K562 (cell line): ENCODE measurements around the gene NIM1K. TPM values are rescaled to one million over a fixed set of nuclear protein-coding genes. Genes with fewer than 3 reads are reported as not detected.
A peak's percentile ranks its signal among the peaks of the same experiment; 100 is the strongest.

Source experiments
- ATAC-seq: fragments of 200-7000 bp; cut with Tn5 transposase; 3 replicates; pipeline ENCODE4 v1.9.1; 2020; ENCODE audit warnings: moderate library complexity
- BruUV-seq: library from RNA; stranded (reverse); fragments of 400-500 nt; replicated peaks from 2 replicates; lab custom pipeline; 2021; lab: Mats Ljungman, UMichigan
- CTCF ChIA-PET: fragments of 300-600 bp; formaldehyde crosslinking; extraction: SDS; loops from one replicate; lab custom pipeline; 2021; ENCODE audit warnings: low intra/inter-chr PET ratio; lab: Yijun Ruan, JAX
- POLR2A ChIA-PET: fragments of 300-600, 350-650 bp; sonication (Branson Sonifier 250); formaldehyde crosslinking; extraction: SDS; loops from one replicate; lab custom pipeline; 2021; ENCODE audit warnings: antibody characterized with exemption, inconsistent platforms; lab: Yijun Ruan, JAX
- DNase-seq, 4 experiments: peaks; one replicate each; pipeline versions ENCODE4 v3.0.0 to v3.0.0-alpha.2; 2011 to 2018; ENCODE audit warnings: low spot score in 3 of 4, mixed read lengths in 3 of 4; ENCODE audit errors: extremely low read depth in 1 of 4
- FAIRE-seq: peaks from 2 replicates; lab custom pipeline; 2011; peaks lifted over from hg19 to GRCh38; lab: Jason Lieb, UNC
- H2AFZ ChIP-seq: 2 replicates; pipeline ENCODE4 v1.6.0; 2011; ENCODE audit warnings: low read depth, low read length, control low read depth, inconsistent platforms
- H3K27ac ChIP-seq: fragments of 200-600 bp; 3 replicates; pipeline ENCODE4 v1.8.0; 2011; ENCODE audit warnings: low read depth, mild to moderate bottlenecking, control low read depth, inconsistent platforms, low read length, moderate library complexity, mixed read lengths; ENCODE audit errors: extremely low read depth
- H3K27me3 ChIP-seq, 2 experiments: fragments of 300-600 bp in 1 of 2; 2 replicates in 1 of 2; 3 replicates in 1 of 2; pipeline versions ENCODE4 v1.6.0 to v1.8.0; 2011; ENCODE audit warnings: inconsistent platforms in 2 of 2, low read length in 2 of 2, mild to moderate bottlenecking in 1 of 2, mixed read lengths in 1 of 2, moderate library complexity in 1 of 2; ENCODE audit not compliant: control insufficient read depth in 2 of 2, insufficient read depth in 2 of 2
- H3K36me3 ChIP-seq: fragments of 300-600 bp; 3 replicates; pipeline ENCODE4 v1.8.0; 2011; ENCODE audit warnings: mild to moderate bottlenecking, low read length, inconsistent platforms; ENCODE audit not compliant: control insufficient read depth, insufficient read depth
- H3K4me1 ChIP-seq, 2 experiments: fragments of 200-600 bp in 1 of 2; replicated peaks in 1 of 2; 2 replicates in 1 of 2; 3 replicates in 1 of 2; pipeline versions ENCODE4 v1.5.1 to v1.8.0; 2011; ENCODE audit warnings: inconsistent platforms in 2 of 2, low read length in 2 of 2, mild to moderate bottlenecking in 1 of 2, mixed read lengths in 1 of 2, moderate library complexity in 1 of 2; ENCODE audit not compliant: control insufficient read depth in 2 of 2, insufficient read depth in 2 of 2
- H3K4me2 ChIP-seq: 2 replicates; pipeline ENCODE4 v1.6.1; 2011; ENCODE audit warnings: low read length, control low read depth, inconsistent platforms, mixed read lengths; ENCODE audit not compliant: insufficient read depth
- H3K4me3 ChIP-seq: fragments of 200-600 bp; sonication (generic), shearing (Covaris generic); 2 replicates; pipeline ENCODE4 v1.5.1; 2016; ENCODE audit warnings: control low read depth, inconsistent platforms
- H3K79me2 ChIP-seq: fragments of 200-600 bp; 3 replicates; pipeline ENCODE4 v1.8.0; 2011; ENCODE audit warnings: low read length, inconsistent platforms; ENCODE audit not compliant: control insufficient read depth, insufficient read depth
- H3K9ac ChIP-seq, 2 experiments: 2 replicates each; pipeline versions ENCODE4 v1.6.0 to v1.6.1; 2011; ENCODE audit warnings: low read depth in 2 of 2, low read length in 2 of 2, control low read depth in 1 of 2, inconsistent platforms in 1 of 2, mild to moderate bottlenecking in 1 of 2, mixed read lengths in 1 of 2; ENCODE audit not compliant: insufficient read depth in 1 of 2
- H3K9me1 ChIP-seq: one replicate; pipeline ENCODE4 v1.6.0; 2011; ENCODE audit warnings: inconsistent platforms, mild to moderate bottlenecking, low read length, moderate library complexity; ENCODE audit not compliant: control insufficient read depth, insufficient read depth
- H3K9me3 ChIP-seq: replicated peaks from 2 replicates; pipeline ENCODE4 v1.5.1; 2011; ENCODE audit warnings: low read depth, low read length, inconsistent platforms; ENCODE audit not compliant: control insufficient read depth, insufficient read depth
- H4K20me1 ChIP-seq: replicated peaks from 2 replicates; pipeline ENCODE4 v1.6.1; 2011; ENCODE audit warnings: low read length, inconsistent platforms, mixed read lengths; ENCODE audit not compliant: control insufficient read depth, insufficient read depth
- ARID2 ChIP-seq: fragments of 450-650 bp; IDR thresholded peaks from 2 replicates; pipeline ENCODE4 v1.6.1; 2017; ENCODE audit warnings: antibody characterized with exemption, mild to moderate bottlenecking
- CEBPB ChIP-seq: fragments of 450-650 bp; IDR thresholded peaks from 2 replicates; pipeline ENCODE4 v1.6.1; 2016; ENCODE audit warnings: missing genetic modification characterization, missing compliant biosample characterization
- KDM2B ChIP-seq: fragments of 250-450 bp; sonication (Bioruptor Pico); IDR thresholded peaks from 2 replicates; pipeline ENCODE4 v1.8.0; 2021; ENCODE audit warnings: mild to moderate bottlenecking, moderate library complexity
- NFIC ChIP-seq: fragments of 450-650 bp; IDR thresholded peaks from 2 replicates; pipeline ENCODE4 v1.6.1; 2017; ENCODE audit warnings: mild to moderate bottlenecking, inconsistent platforms
- POLR2A ChIP-seq: fragments of 450-650 bp; conservative IDR thresholded peaks from 2 replicates; pipeline ENCODE4 v1.6.1; 2016
- POLR2G ChIP-seq: fragments of 200-400 bp; formaldehyde crosslinking; IDR thresholded peaks from 2 replicates; pipeline ENCODE4 v1.6.1; 2017; ENCODE audit warnings: low read depth, mild to moderate bottlenecking, antibody characterized with exemption, low read length, moderate library complexity
- SUPT5H ChIP-seq: fragments of 450-650 bp; IDR thresholded peaks from 2 replicates; pipeline ENCODE4 v1.6.1; 2016
- TBP ChIP-seq: optimal IDR thresholded peaks from 2 replicates; pipeline ENCODE3; 2011; ENCODE audit warnings: low read depth, low read length, improper control_type of control experiment
- ZBTB7A ChIP-seq: IDR thresholded peaks from 2 replicates; pipeline ENCODE4 v1.6.1; 2011; ENCODE audit warnings: low read depth, mild to moderate bottlenecking, low read length, moderate library complexity, borderline replicate concordance; ENCODE audit not compliant: control insufficient read depth
- ZNF140 ChIP-seq: fragments of 250-450 bp; sonication (Bioruptor Pico); IDR thresholded peaks from 2 replicates; pipeline ENCODE4 v1.8.0; 2021; ENCODE audit warnings: moderate library complexity, mild to moderate bottlenecking, inconsistent platforms
- ZNF354B ChIP-seq: fragments of 250-450 bp; sonication (Bioruptor Pico); IDR thresholded peaks from 2 replicates; pipeline ENCODE4 v1.4.0; 2020
- WGBS: fragments of 100-300 bp; shearing (Covaris generic); methylation state at CpG from one replicate; pipeline ENCODE4 v1.1.6; 2016; ENCODE audit warnings: low coverage, mixed read lengths; ENCODE audit not compliant: insufficient coverage; ENCODE audit errors: missing lambda C conversion rate; 5-methylcytosine and 5-hydroxymethylcytosine counted together
- in situ Hi-C: fragments of 300-500 bp; cut with MboI; formaldehyde crosslinking; loops from 4 replicates; pipeline ENCODE4 v1.15.0; 2018; ENCODE audit warnings: inconsistent platforms, mixed read lengths
- intact Hi-C: fragments of 100-400 bp; cut with micrococcal nuclease; formaldehyde crosslinking; loops from 2 replicates; pipeline ENCODE4 v1.14.2; 2022
- polyA plus RNA-seq, 8 experiments: library from polyadenylated mRNA; depleted of rRNA in 4 of 8; stranded (reverse) in 5 of 8; unstranded in 3 of 8; fragments of >200 nt; fragmentation: Nextera tagmentation in 2 of 8; fragmentation: Illumina TruSeq in 1 of 8; extraction: Ambion mirVana in 2 of 8; extraction: Trizol in 1 of 8; gene quantifications; 2 replicates each; pipeline versions ENCODE4 v1.2.1 to v1.2.3, GENCODE V29; 2011 to 2014; ENCODE audit warnings: inconsistent platforms in 1 of 8, missing spikeins in 1 of 8
- total RNA-seq, 7 experiments: library from RNA; depleted of rRNA in 6 of 7; stranded (reverse); fragments of >200 nt in 6 of 7; fragmentation: Illumina TruSeq in 2 of 7; extraction: Trizol in 2 of 7; gene quantifications; 2 replicates each; pipeline versions ENCODE4 v1.2.1 to v1.2.3, GENCODE V29; 2011 to 2021; ENCODE audit warnings: low replicate concordance in 1 of 7
- TF ChIP-seq, protein P1 (sequence below): fragments of 250-450 bp; sonication (Bioruptor Pico); IDR thresholded peaks from 2 replicates; pipeline ENCODE4 v1.5.0; 2022; ENCODE audit warnings: mild to moderate bottlenecking
- TF ChIP-seq, protein P2 (sequence below), 2 experiments: fragments of 450-650 bp in 1 of 2; sonication (generic) in 1 of 2; formaldehyde crosslinking in 1 of 2; IDR thresholded peaks in 1 of 2; conservative IDR thresholded peaks in 1 of 2; 2 replicates each; pipeline versions ENCODE4 v1.6.1 to v1.8.1; 2016 to 2023; ENCODE audit warnings: mild to moderate bottlenecking in 2 of 2, moderate library complexity in 2 of 2, inconsistent platforms in 1 of 2, missing genetic modification reagents in 1 of 2

NIM1K gene
- total and polyA plus RNA-seq, 9 of the 15 experiments (the other 6 are each of a cell fraction or from before 2014, with no cell fraction given) = 0.03 to 0.34 (median 0.08) TPM; not detected in 3

DNA sequence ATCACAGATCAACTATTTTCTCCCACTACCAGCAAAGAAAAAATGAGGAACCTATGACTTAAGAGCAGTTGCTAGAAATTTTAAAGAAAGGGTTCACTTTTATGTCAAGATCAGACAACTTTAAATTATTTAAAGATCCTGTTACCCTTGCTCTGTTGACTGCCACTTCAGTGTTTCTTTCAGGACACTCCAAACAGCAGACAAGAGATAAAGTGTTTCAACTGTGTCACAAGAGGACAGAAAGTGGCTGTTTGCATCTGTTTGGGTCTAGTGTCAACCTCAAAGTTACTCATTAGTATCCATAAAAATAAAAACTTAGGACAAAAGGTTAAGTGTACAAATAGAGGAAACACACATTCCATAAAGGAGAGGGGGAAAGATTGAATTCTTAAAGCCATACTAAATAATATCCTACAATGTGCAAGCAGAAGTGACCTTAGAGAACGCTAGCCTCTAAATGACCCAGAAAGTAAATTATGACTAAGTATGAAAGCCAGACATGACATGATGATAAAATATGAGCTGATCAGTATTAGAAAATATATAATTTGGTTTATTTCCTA, 96.3 kb downstream of the NIM1K start:
- H4K20me1 ChIP-seq = no peaks in the 10 kb centered on the region
- H3K27ac ChIP-seq = no peak overlapping the region
- no peak overlapping the region for H3K9ac ChIP-seq
- no peak for DNase-seq
- H3K79me2 ChIP-seq = no peaks in the 10 kb centered on the region
- no peaks in the 10 kb centered on the region for H3K27me3 ChIP-seq
- H3K9me3 ChIP-seq = no peaks in the 10 kb centered on the region
- TF ChIP-seq POLR2A (peak; percentile 39; the same call in 1 of the 2 replicates), NFIC (0 out of 2 replicates have a peak, but pooled peaks have one; percentile 10), SUPT5H (peak; percentile 59), KDM2B (CRISPR knock-in tag) (no peak), POLR2G (0 out of 2 replicates have a peak, but pooled peaks have one; percentile 14), CEBPB (tag) (no peak), TBP (no peak)
- in situ Hi-C loops (no loop called here), intact Hi-C loops (no loop called here)
- 0 out of 5 replicates have a peak, but pooled peaks cover 0 to under 1% of the 10 kb centered on the region in 2 experiments for H3K4me1 ChIP-seq
- CTCF ChIA-PET = no interaction called here
- H3K36me3 ChIP-seq = peaks cover 66% of the 10 kb centered on the region
- H3K4me2 ChIP-seq = no peak overlapping the region
- FAIRE-seq = no peak
- ATAC-seq = no peak
- no peaks in the 10 kb centered on the region for H3K9me1 ChIP-seq
- no peak overlapping the region for H3K4me3 ChIP-seq
- BruUV-seq = no TSS peak
- H2AFZ ChIP-seq = no peak overlapping the region
- POLR2A ChIA-PET = interaction anchor here (0.7 to 1.7 kb wide), 5 partner anchors 11 to 247 kb away, joined by 3 to 7 read pairs (median 4); partner anchors contain the start of gene HMGCS1
- WGBS = 82% methylated on average over 1 of the region's 1 CpG

DNA sequence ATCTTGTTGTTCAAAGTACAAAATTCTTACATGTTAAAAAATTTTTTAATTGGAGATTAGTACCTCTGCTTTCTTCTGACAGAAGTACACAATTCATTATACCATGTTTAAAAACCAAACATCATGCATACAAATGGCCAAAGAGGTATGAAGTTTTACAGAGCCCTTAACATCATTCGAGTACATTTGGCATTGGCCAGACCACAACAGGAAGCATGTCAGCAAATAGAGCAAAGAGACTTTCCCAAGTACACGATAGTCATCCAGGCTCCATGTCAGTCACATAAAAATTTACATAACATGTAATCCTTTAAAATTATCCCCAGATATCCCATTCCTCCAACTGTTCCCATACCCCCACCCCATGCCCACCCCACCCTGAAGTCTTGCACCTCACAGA, 98.7 kb downstream of the NIM1K start:
- no peak for DNase-seq
- Histone ChIP-seq H3K79me2 (no peaks in the 10 kb centered on the region), H3K9me3 (no peaks in the 10 kb centered on the region), H3K9ac (no peak overlapping the region), H3K27ac (no peak overlapping the region), H4K20me1 (no peaks in the 10 kb centered on the region), H3K4me1 (no peaks in the 10 kb centered on the region), H3K27me3 (no peaks in the 10 kb centered on the region), H3K9me1 (no peaks in the 10 kb centered on the region), H2AFZ (no peak overlapping the region), H3K36me3 (peaks cover 90% of the 10 kb centered on the region), H3K4me3 (no peak overlapping the region), H3K4me2 (no peak overlapping the region)
- ChIA-PET CTCF (no interaction called here), POLR2A (interaction anchor here (0.6 kb wide), 1 partner anchor 9 kb away, joined by 3 read pairs; no protein-coding TSS in a partner anchor)
- intact Hi-C loops (no loop called here), in situ Hi-C loops (no loop called here)
- WGBS = 77% methylated on average over 2 of the region's 2 CpGs
- ATAC-seq = no peak
- no TSS peak for BruUV-seq
- no peak for FAIRE-seq
- TF ChIP-seq, protein P1, sequence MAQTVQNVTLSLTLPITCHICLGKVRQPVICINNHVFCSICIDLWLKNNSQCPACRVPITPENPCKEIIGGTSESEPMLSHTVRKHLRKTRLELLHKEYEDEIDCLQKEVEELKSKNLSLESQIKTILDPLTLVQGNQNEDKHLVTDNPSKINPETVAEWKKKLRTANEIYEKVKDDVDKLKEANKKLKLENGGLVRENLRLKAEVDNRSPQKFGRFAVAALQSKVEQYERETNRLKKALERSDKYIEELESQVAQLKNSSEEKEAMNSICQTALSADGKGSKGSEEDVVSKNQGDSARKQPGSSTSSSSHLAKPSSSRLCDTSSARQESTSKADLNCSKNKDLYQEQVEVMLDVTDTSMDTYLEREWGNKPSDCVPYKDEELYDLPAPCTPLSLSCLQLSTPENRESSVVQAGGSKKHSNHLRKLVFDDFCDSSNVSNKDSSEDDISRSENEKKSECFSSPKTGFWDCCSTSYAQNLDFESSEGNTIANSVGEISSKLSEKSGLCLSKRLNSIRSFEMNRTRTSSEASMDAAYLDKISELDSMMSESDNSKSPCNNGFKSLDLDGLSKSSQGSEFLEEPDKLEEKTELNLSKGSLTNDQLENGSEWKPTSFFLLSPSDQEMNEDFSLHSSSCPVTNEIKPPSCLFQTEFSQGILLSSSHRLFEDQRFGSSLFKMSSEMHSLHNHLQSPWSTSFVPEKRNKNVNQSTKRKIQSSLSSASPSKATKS (CRISPR knock-in tag) = no peak
- TF ChIP-seq, protein P2, sequence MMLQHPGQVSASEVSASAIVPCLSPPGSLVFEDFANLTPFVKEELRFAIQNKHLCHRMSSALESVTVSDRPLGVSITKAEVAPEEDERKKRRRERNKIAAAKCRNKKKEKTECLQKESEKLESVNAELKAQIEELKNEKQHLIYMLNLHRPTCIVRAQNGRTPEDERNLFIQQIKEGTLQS (IDR thresholded peaks at IDR 0.05) = no peak
- TF ChIP-seq, protein P2 (CRISPR knock-in tag; conservative IDR thresholded peaks at IDR 0.05) = no peak
- no peak for TF ChIP-seq ZNF140 (CRISPR knock-in tag)
- no peak for TF ChIP-seq ZNF354B
- TF ChIP-seq ZBTB7A = no peak
- TF ChIP-seq ARID2 = no peak
